Natural killer cell (primary cell): ENCODE data around the gene BCLAF1. TPM values are rescaled to one million over a fixed set of nuclear protein-coding genes. Genes with fewer than 3 reads are reported as not detected.

Experiments
- total RNA-seq, 4 donors: library from RNA; stranded (reverse); fragments of 120-200 nt in 1 of 4; gene quantifications; one replicate each; pipeline versions ENCODE4 v1.2.3 to v1.2.4, GENCODE V29; 2013 to 2022

The BCLAF1 gene
- total RNA-seq, 3 donors from 2014 or later (not counting 1 experiment from before 2014, with no cell fraction given): 391 to 582 (median 465) TPM

Other genes starting within 250 kb of the BCLAF1 start
- gene MTFR2, start 39.5 kb downstream of the BCLAF1 start, total RNA-seq: 1 to 10 TPM; 1.7 to 2.1 (median 2.0) TPM